Fibroblast of skin of left quadriceps (primary cell): ENCODE results near the gene ARHGAP5.
"Not testable (repeated sequence)": the region's sequence is repeated elsewhere in the genome, so short reads cannot be mapped to it uniquely, and the experiment has no call there.

ENCODE experiments used
- DNase-seq, 2 experiments: peaks; one replicate each; pipeline ENCODE4 v3.0.0-alpha.2; 2013; ENCODE audit warnings: low read depth in 2 of 2

The ARHGAP5 gene

GRCh38 chr14:32109676-32110547, 32.8 kb downstream of the ARHGAP5 start:
- peak; percentile 64 to 73 for DNase-seq

DNA sequence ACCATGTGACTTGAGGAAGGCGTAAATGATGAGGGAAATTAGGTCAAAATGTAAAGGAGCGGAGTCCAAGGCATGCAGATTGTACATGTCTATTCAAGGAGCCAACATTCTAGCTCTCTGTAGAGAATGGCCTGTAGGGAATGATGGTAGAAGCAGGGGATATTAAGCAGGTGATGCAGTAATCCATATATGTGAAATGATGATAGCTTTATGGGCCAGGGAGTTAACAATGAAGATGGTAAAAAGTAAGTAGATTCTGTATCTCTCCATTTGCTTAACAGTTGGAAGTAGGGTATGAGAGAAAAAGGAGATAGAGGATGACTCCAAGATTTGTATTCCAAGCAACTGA, 33.4 kb downstream of the ARHGAP5 start:
- DNase-seq, result no peak

DNA sequence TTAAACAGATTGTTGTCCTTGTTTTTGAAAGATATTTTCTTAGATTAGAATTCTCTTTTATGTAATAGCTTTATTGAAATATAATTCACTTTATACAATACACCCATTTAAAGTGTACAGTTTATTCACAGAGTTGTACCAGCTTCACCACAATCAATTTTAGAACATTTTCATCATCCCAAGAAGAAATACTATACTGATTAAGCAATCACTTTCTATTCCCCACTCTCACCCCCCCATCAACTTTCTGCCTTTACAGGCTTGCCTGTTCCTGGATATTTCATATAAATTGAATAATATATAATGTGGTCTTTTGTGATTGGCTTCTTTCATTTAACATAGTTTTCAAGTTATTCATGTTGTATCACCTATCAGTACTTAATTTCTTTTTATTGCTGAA, 44.4 kb downstream of the ARHGAP5 start:
- DNase-seq, result no peak

GRCh38 chr14:32121948-32122347, 44.8 kb downstream of the ARHGAP5 start:
- DNase-seq, result peak; percentile 36 to 42

- DNase-seq, result not testable (repeated sequence)
Measured at GRCh38 chr14:32126899-32127730, 50.0 kb downstream of the ARHGAP5 start.

- not testable (repeated sequence) for DNase-seq
Measured at GRCh38 chr14:32127731-32128654, 50.9 kb downstream of the ARHGAP5 start.

GRCh38 chr14:32128703-32129102, 51.6 kb downstream of the ARHGAP5 start:
- DNase-seq, result no peak

DNA sequence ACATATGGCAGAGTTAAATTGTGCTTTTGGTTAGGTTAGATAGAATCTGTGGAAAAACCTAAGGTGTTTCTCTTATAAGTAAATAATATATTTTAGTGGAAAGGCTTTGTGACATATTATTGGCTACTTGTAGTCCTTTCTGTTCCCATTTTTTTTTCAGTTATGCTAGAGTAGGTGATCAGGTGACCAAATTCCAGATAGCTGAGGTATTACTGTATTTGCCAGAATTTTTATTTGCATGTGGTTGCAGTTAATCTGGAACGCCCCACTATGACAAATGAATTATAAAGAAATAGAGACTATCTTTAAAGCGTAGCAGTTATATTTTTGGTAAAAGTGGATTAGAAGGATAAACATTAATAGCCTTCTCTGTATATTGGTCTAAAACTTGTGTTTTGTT, 52.0 kb downstream of the ARHGAP5 start:
- DNase-seq, result peak; percentile 13 to 39

- not testable (repeated sequence) for DNase-seq
Measured at GRCh38 chr14:32131689-32132088, 54.6 kb downstream of the ARHGAP5 start.

GRCh38 chr14:32134448-32135097, 57.5 kb downstream of the ARHGAP5 start:
- DNase-seq, result peak; percentile 86 to 89

GRCh38 chr14:32136027-32136825, 59.1 kb downstream of the ARHGAP5 start:
- DNase-seq, result no peak

DNA sequence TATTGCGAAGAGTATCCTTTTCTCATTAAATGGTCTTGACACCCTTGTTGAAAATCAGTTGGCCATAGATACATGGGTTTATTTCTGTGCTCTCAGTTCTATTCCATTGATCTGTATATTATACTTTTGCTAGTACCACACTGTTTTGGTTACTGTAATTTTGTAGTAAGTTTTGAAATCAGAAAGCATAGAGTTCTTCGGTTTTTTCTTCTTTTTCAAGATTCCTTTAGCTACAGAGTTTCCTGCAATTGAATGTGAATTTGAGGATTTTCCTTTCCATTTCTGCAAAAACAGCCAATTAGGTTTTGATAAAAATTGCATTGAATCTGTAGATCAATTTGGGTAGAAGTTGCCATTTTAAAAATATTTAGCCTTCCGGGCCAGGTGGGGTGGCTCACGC, 60.2 kb downstream of the ARHGAP5 start:
- DNase-seq, result no peak

- DNase-seq, result no peak
Measured at GRCh38 chr14:32137892-32138291, 60.8 kb downstream of the ARHGAP5 start.

DNA sequence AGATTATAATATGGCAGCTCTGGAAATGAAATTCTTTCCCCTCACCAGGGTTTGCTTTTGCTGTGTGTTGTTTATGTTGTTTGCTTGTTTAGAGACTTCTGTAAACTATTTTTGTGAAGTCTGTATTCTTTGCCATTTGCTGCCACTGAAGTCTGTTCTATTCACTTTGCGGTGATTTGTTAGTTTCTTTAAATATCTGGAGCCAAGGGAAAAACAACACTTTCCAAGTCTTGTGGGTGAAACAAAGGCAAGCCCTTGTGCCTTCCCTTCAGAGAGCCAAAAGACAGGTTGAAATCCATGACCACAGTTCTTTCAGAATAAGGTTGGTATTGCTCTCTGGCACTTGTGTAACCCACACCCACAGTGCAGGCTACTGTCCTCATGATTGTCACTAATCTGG, 65.2 kb downstream of the ARHGAP5 start:
- no peak for DNase-seq

DNA sequence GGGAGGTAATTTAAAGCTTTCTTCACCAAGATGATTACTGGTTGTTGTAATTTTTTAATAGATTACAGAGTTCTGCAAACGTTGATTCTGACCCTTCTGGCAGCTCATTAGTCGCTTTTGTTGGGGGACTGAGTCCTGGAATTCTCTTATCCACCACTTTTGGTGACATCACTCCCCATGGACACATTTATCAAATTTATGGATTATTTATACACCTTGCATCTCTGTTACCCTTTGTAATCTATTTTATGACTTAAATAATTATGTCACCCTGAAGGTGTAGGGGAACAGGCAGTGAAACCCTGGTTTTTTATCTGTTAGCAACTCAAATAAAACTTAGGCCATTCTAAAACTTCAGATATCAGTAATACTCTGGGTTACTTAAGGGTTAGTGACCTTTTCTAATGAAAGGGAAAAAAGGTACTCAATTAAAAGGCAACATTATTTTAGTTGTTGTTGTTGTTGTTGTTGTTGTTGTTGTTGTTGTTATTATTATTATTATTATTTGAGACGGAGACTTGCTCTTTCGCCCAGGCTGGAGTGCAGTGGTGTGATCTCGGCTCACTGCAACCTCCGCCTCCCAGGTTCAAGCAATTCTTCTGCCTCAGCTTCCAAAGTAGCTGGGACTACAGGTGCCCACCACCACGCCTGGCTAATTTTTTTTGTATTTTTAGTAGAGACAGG, 65.8 kb downstream of the ARHGAP5 start:
- no peak for DNase-seq

GRCh38 chr14:32150392-32150791, 73.3 kb downstream of the ARHGAP5 start:
- DNase-seq, result no peak

DNA sequence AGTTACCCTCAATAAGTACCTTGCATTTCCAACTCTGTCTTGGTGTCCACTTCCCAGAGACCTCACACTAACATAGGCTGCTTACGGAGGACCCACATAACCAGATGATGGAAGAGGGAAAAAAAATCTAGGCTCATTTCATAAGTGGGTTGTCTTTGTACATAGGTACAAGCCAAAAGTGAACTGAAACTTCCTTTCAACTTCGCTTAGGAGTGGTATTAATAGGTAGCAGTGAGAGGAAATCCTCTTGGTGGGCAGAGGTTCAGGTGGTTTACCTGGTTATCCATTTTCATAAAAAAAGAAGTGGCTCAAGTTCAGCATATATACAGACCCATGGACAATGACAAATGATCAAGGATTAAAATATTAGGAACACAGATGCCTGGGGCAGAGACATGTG, 88.9 kb downstream of the ARHGAP5 start:
- no peak for DNase-seq

DNA sequence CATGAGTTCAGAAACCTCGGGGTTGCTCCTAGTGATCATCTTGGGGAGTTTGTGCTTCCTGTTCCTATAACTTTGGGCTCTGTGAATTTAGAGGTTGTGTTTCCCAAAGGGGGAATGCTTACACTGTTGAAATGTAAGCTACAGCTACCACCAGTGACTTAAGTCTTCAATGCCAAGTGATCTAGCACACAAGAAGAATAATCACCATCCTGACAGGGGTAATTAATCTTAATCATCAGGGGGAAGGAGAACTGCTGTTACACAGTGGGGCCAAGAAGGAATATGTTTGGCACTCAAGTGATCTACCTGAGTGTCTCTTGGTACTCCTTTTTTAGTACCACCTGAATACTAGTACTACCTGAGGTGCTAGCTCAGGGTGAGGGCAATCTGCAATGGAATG, 89.8 kb downstream of the ARHGAP5 start:
- DNase-seq, result no peak

GRCh38 chr14:32167907-32168306, 90.8 kb downstream of the ARHGAP5 start:
- DNase-seq, result no peak

- no peak for DNase-seq
Measured at GRCh38 chr14:32169191-32169590, 92.1 kb downstream of the ARHGAP5 start.
